ENCODE data around the gene DDIT3. TPM values are rescaled to one million over a fixed set of nuclear protein-coding genes. Genes with fewer than 3 reads are reported as not detected.

DDIT3 gene
- total and polyA plus RNA-seq, 2 donors (not counting 1 experiment from before 2014, with no cell fraction given): 35.6 to 159 TPM

DNA sequence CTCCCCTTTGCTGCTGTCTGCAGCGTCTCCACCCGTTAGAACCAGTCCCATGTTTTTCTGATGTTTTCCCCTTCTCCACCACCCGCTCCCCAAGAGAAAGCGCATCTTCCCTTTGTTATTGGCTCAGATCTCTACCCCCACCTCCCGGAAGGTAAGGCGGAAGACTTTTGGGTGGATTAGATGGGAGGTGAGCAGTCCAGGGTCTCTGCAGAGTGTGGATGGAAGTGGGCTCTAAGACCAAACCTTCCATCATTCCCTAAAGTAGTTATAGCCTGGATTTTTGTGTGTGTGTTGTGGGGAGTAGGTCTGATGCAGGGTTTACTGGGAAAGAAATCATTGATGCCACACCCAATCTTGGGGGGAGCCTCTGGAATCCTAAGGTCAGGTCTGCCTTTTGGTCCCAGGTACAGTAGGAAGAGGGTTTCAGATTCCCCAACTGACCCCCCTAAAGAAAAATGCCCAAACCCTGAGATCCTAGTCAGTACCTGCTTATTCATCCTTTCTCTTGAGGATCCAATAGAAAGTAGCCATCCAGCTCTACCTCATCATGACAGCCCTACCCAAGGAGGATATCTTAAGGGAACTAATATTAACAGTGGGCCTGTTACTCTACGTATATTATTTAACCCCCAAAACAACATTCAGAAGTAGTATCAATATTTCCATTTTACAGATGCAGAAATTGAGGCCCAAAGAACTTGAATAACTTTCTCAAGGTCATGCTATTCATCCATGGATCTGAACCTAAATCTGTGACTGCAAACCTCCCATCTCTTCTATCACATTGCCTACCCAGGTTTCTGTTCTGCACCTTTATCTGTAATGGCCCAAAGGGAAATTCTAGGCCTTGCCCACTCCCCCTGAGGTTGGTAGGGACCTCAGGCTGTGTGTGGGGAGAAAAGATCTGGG lies 30.6 kb upstream of the DDIT3 start:
- ChIA-PET POLR2A (no interaction called here), CTCF (no interaction called here)
- Histone ChIP-seq H3K36me3 (replicated peaks in 1 of 2; ENCODE audit: control extremely low read depth in 1 of 2, control insufficient read depth in 1 of 2, extremely low read depth in 1 of 2, insufficient read depth in 2 of 2, low read length in 1 of 2) (no peaks in the 10 kb centered on the region), H3K4me2 (replicated peaks; ENCODE audit: low read depth, low read length, poor library complexity, severe bottlenecking) (peak overlapping the region; percentile 89), H4K20me1 (ENCODE audit: control insufficient read depth, insufficient read depth, low read length, poor library complexity, severe bottlenecking) (no peaks in the 10 kb centered on the region), H3K27ac (ENCODE audit: low read length in 2 of 2) (no peak overlapping the region), H2AFZ (ENCODE audit: insufficient read depth, low read depth, low read length, poor library complexity, severe bottlenecking) (peak overlapping the region; percentile 84), H3K9me3 (ENCODE audit: control extremely low read depth in 1 of 3, control insufficient read depth in 2 of 3, insufficient read depth in 1 of 3, low read length in 2 of 3) (peaks cover 0 to 4% (median 0%) of the 10 kb centered on the region in 3 donors), H3K27me3 (replicated peaks in 1 of 4; ENCODE audit: control extremely low read depth in 1 of 4, control insufficient read depth in 3 of 4, insufficient read depth in 4 of 4, low read length in 3 of 4) (peaks cover 0 to 32% (median 10%) of the 10 kb centered on the region in 4 experiments), H3K9ac (ENCODE audit: low read length) (peak overlapping the region; percentile 60), H3K4me1 (ENCODE audit: control insufficient read depth in 2 of 2, insufficient read depth in 2 of 2, low read length in 2 of 2) (peaks cover 17 to 25% of the 10 kb centered on the region in 2 donors), H3K4me3 (ENCODE audit: control extremely low read depth in 1 of 5, extremely low read depth in 1 of 5, insufficient read depth in 1 of 5, low read depth in 2 of 5, low read length in 4 of 5) (no peak overlapping the region), H3K79me2 (ENCODE audit: control insufficient read depth, insufficient read depth, low read length) (peaks cover 17% of the 10 kb centered on the region)
- no peak for TF ChIP-seq EZH2 (IDR thresholded peaks at IDR 0.05; ENCODE audit: borderline replicate concordance, insufficient read depth, low read depth, low read length, poor library complexity, severe bottlenecking)
- TF ChIP-seq, protein P1, sequence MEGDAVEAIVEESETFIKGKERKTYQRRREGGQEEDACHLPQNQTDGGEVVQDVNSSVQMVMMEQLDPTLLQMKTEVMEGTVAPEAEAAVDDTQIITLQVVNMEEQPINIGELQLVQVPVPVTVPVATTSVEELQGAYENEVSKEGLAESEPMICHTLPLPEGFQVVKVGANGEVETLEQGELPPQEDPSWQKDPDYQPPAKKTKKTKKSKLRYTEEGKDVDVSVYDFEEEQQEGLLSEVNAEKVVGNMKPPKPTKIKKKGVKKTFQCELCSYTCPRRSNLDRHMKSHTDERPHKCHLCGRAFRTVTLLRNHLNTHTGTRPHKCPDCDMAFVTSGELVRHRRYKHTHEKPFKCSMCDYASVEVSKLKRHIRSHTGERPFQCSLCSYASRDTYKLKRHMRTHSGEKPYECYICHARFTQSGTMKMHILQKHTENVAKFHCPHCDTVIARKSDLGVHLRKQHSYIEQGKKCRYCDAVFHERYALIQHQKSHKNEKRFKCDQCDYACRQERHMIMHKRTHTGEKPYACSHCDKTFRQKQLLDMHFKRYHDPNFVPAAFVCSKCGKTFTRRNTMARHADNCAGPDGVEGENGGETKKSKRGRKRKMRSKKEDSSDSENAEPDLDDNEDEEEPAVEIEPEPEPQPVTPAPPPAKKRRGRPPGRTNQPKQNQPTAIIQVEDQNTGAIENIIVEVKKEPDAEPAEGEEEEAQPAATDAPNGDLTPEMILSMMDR (IDR thresholded peaks at IDR 0.05): no peak
- 90% methylated on average over 2 of the region's 7 CpGs for WGBS (ENCODE audit: insufficient coverage)
- Mint-ChIP-seq H3K4me3 (peak overlapping the region; percentile 76), H3K27me3 (peaks cover 32% of the 10 kb centered on the region), H3K4me1 (peaks cover 32% of the 10 kb centered on the region), H3K27ac (peak overlapping the region; percentile 2), H3K9me3 (ENCODE audit: insufficient read depth) (no peaks in the 10 kb centered on the region)
- ATAC-seq (ENCODE audit: low read depth) (no peak), DNase-seq (no peak)
- intact Hi-C loops (cut with micrococcal nuclease): no loop called here

Data from B cell (primary cell).